NCI-H2227 treated with DMSO at 0.1 percent for 48 hours (cell line): Measurements from ENCODE around the gene SFXN1.

Experiments
- DNase-seq: peaks from one replicate; lab custom pipeline; 2025; lab: John Stamatoyannopoulos, UW

The SFXN1 gene

GRCh38 chr5:175541264-175541663, 62.9 kb downstream of the SFXN1 start:
- no peak for DNase-seq

GRCh38 chr5:175542232-175542965, 64.0 kb downstream of the SFXN1 start:
- DNase-seq, result no peak

GRCh38 chr5:175542966-175543235, 64.5 kb downstream of the SFXN1 start:
- DNase-seq, result no peak

DNA sequence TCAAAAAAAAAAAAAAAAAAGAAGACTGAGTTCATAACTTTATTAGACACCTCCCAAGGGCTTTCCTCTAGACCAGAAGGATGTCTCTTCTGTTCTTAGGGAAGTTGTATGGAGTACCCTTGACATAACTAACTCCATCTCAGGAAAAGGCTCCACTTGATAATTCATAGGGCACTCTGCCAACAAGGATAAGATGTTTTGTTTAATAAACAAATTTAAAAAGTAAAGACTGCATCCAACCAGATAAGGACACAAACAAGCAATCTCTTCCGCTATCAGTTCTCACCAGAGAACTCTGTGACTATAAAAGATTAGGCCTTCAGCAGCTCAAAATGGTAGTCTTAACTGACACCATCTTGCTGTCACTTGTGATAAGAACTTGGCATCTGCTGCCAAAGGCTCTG, 65.8 kb downstream of the SFXN1 start:
- no peak for DNase-seq

GRCh38 chr5:175544586-175544985, 66.2 kb downstream of the SFXN1 start:
- no peak for DNase-seq

DNA sequence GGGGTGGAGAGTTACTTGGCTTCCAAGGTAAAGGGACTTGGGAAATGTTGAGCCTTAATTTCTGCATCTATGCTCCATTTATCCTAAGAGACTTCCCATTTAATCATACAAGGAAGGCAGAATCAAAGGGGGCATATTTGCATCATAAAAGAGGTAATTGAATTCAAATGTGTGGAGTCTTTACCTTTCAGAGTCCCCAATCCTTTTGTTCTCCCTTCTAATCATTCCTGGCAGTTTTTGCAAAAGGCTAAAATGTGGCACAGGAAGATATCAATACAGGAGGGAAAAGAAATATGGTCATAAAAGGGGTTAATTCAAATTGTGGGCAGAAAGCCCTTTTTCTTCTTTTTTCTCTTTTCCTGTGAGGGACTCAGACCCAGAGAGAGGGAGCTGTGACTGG, 69.5 kb downstream of the SFXN1 start:
- no peak for DNase-seq

- DNase-seq, result no peak
Observed at GRCh38 chr5:175548626-175549311, 70.4 kb downstream of the SFXN1 start.

- no peak for DNase-seq
Observed at GRCh38 chr5:175550055-175550805, 71.9 kb downstream of the SFXN1 start.

DNA sequence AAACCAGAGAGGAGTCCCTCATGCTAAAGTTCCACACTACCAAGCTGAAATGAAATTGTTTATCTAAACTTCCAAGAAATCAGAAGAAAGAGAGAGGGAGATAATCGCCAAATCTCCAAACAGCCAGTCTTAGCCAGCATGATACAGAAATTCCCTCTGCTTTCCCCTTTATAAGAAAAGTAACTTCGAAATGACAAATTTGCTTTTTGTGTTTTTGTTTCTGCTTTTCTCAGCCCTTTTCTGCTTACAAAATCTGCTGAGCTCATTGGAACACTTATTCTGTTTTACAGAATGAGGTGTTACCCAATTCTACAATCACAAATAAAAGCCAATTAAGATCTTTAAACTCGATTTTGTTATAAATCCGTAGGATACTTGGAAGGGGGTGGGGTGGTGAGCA, 72.9 kb downstream of the SFXN1 start:
- no peak for DNase-seq

DNA sequence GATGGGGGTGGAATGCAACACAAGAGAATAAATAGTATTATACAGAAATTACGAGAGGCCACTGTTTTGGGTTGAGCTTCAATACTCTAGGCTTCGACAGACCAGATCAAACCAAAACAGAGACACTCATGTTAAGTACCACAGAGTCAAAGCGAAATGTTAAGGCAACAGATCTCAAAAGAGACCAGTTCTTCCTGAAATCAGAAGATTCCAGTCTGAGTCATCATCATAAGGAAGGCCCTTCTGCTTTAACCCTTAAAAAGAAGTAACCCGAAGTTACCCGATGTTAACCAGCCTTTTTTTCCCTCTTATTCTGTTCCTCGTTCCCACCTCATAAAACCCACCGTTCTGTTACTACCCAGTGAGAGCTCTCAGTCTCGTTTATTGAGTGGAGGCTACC, 75.9 kb downstream of the SFXN1 start:
- DNase-seq, result no peak

- DNase-seq, result no peak
Observed at GRCh38 chr5:175555168-175555785, 76.9 kb downstream of the SFXN1 start.

DNA sequence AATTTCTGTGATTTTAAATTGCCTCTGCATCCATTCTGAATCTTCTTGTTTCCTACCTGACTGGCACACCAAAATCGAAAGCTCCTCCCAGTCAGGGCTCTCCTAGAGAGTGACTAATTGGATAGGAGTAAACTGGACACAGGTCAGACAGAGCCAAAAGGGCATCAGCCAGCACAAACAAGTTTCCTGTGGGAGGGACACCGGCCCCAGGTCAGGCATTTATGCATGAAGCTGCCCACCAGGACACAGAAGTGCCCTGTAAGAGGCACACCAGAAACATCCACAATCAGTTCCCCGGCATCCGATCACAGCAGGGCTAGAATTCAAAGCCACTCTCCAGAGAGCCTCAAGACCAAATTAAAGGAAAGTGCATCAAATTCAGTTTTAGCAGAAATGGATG, 78.4 kb downstream of the SFXN1 start:
- DNase-seq, result no peak

DNA sequence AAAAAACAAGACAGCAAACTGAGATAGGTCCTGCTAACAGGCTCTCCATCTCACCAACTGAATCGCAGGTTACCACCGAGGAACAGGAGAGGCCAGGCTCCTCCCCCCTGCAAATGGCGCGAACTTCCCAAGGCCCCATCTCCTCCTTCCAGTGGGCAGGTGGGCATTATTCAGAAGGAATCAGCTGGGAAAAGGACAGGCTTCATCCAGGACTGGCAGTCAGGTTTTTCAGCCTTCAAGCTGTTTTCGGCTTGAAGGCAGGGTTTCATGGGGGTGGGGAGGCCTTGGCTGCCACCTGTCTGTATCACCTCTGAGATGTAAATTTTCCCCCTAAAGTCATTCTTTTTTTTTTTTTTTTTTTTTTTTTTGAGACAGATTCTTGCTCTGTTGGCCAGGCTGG, 79.4 kb downstream of the SFXN1 start:
- DNase-seq, result no peak

DNA sequence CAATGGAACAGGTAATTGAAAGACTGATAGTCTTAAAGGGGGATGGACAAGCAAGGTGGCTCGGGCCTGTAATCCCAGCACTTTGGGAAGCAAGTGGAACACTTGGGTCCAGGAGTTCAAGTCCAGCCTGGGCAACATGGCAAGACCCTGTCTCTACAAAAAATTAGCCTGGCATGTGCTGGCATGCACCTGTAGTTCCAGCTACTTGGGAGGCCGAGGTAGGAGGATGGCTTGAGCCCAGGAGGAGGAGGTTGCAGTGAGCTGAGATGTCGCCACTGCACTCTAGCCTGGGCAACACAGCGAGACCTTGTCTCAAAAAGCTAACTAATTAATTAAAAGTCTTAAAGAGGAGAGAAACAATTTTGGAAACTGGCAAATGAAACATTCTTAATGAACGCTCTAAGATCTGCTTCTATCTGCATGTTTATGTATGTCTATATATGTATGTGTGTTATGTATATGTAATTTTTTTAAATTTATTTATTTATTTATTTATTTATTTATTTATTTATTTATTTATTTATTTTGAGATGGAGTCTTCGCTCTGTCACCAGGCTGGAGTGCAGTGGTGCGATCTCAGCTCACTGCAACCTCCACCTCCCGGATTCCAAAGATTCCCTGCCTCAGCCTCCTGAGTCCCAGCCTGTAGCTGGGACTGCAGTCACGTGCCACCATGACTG, 80.6 kb downstream of the SFXN1 start:
- no peak for DNase-seq

DNA sequence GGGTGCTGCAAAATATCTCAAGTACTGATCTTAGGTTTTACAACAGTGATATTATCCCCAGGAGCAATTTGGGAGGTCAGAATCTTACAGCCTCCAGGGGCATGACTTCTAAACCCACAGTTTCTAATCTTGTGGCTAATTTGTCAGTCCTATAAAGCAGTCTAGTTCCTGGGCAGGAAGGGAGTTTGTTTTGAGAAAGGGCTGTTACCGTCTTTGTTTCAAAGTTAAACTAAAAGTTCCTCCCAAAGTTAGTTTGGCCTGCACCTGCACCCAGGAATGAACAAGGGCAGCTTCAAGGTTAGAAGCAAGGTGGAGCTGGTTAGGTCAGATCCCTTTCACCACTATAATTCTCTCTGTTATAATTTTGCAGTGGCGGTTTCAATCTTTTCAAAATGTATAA, 81.7 kb downstream of the SFXN1 start:
- DNase-seq, result no peak

GRCh38 chr5:175561085-175561484, 82.7 kb downstream of the SFXN1 start:
- DNase-seq, result no peak

- no peak for DNase-seq
Observed at GRCh38 chr5:175564716-175565115, 86.4 kb downstream of the SFXN1 start.

DNA sequence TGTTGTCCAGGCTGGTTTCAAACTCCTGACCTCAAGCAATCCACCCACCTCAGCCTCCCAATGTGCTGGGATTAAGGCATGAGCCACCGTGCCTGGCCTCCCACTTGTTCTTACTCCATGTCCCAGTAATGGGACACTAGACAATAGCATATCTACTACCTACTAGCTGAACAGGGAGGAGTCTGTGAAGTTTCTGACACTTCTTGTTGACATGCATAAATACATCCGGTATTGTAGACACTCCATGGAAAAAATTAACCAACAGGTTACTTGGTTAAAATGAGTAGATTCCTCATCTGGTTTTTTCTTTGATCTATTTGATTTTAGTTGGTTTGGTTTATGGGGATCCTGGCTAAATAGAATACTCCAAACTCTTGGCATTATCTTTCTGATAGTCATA, 88.3 kb downstream of the SFXN1 start:
- DNase-seq, result no peak

- no peak for DNase-seq
Observed at GRCh38 chr5:175567954-175568353, 89.6 kb downstream of the SFXN1 start.

DNA sequence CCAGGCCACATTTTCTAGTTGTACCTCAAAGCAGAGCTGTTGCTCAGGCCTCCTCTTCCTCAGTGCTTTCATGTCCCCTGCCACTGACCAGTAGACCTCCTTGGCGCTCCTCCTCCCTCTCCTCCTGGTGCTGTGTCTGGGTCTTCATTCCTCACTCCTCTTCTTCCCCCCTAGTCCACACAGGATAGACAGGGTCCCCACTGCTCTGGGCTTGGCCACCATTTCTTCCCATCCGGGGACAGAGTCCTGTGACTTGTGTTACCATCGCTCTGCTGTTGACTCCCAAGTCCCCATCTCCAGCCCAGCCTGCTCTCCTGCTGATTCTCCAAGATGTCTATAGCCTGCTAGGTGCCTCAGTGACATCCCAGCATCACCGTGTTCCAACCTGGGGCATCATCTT, 91.3 kb downstream of the SFXN1 start:
- no peak for DNase-seq

DNA sequence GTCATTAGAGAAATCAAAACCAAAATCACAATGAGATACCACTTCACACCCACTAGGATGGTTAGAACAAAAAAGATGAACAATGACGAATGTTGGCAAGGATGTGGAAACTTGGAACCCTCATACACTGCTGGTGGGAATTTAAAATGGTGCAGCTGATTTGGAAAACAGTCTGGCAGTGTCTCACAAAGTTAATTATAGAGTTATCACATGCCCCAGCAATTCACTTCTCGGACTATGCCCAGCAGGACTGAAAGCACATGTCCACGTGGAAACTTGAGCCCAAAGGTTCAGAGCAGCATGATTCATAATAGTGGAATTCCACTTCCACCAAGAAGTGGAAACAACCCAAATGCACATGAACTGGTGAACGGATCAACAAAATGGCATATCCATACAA, 94.5 kb downstream of the SFXN1 start:
- no peak for DNase-seq

DNA sequence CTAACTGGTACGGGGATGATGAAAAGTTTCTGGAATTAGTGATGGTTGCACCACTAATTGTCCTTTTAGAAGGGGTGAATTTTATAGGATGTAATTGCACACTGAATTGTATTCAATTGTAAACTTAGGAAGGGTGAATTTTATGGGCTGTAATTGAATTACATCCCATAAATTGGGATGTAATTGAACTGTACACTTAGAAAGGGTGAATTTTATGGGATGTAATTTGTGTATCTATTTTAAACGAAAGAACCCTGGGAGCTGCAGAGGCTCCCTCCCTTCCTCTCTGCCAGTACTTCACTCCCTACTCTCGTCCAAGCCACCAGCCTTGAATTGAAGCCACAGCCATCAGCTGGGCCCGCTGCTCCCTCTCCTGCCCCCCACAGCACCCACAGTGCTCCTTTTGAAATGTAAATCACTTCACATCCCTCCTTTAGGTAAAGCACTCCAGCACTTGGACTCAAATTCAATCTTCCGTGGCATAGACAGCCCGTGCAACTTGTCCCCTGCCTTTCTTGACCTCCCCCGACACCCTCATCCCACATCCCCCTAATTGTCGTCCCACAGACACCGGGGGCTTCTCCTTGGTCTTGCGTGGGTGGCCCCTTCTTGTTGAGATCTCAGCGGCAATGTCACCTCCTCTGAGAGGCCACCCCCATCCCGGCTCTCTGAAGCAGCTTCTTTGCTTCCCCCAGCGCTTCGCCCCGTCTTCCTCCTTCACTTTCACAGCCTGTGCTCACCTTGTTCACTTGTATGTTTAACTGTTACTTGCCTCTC, 95.3 kb downstream of the SFXN1 start:
- DNase-seq, result no peak
